Stimulated activated CD4-positive, alpha-beta T cell treated with anti-CD3 and anti-CD28 coated beads, Interleukin-1b, Interleukin-23, amount 100 ng/mL, for 48 hours (primary cell): ENCODE measurements around the gene TENM4.

Experiments used
- DNase-seq: peaks from one replicate; pipeline ENCODE4 v3.0.0-alpha.2; 2020

TENM4 gene

GRCh38 chr11:78823588-78823987 is 617.2 kb downstream of the TENM4 start:
- DNase-seq: no peak

- DNase-seq: no peak
Measured at GRCh38 chr11:78822931-78823423, 617.9 kb downstream of the TENM4 start.

GRCh38 chr11:78821371-78822306 is 619.2 kb downstream of the TENM4 start:
- DNase-seq: no peak

- DNase-seq: no peak
Measured at GRCh38 chr11:78820741-78821140, 620.1 kb downstream of the TENM4 start.

GRCh38 chr11:78818201-78818600 is 622.6 kb downstream of the TENM4 start:
- no peak for DNase-seq

GRCh38 chr11:78815831-78816230 is 625.0 kb downstream of the TENM4 start:
- no peak for DNase-seq

- no peak for DNase-seq
Measured at GRCh38 chr11:78812513-78813293, 628.1 kb downstream of the TENM4 start.

GRCh38 chr11:78810559-78811009 is 630.2 kb downstream of the TENM4 start:
- DNase-seq: no peak

GRCh38 chr11:78809931-78810541 is 630.8 kb downstream of the TENM4 start:
- DNase-seq: no peak

- no peak for DNase-seq
Measured at GRCh38 chr11:78808923-78809322, 631.9 kb downstream of the TENM4 start.

- no peak for DNase-seq
Measured at GRCh38 chr11:78807351-78807750, 633.5 kb downstream of the TENM4 start.

- no peak for DNase-seq
Measured at GRCh38 chr11:78806214-78807004, 634.4 kb downstream of the TENM4 start.

GRCh38 chr11:78804991-78805390 is 635.8 kb downstream of the TENM4 start:
- DNase-seq: no peak

- no peak for DNase-seq
Measured at GRCh38 chr11:78803995-78804394, 636.8 kb downstream of the TENM4 start.

- no peak for DNase-seq
Measured at GRCh38 chr11:78802058-78802761, 638.6 kb downstream of the TENM4 start.

- DNase-seq: no peak
Measured at GRCh38 chr11:78801161-78801884, 639.5 kb downstream of the TENM4 start.

- no peak for DNase-seq
Measured at GRCh38 chr11:78800756-78801155, 640.1 kb downstream of the TENM4 start.

- no peak for DNase-seq
Measured at GRCh38 chr11:78800096-78800690, 640.6 kb downstream of the TENM4 start.

GRCh38 chr11:78798663-78799062 is 642.2 kb downstream of the TENM4 start:
- peak; percentile 29 for DNase-seq

GRCh38 chr11:78797559-78797958 is 643.3 kb downstream of the TENM4 start:
- no peak for DNase-seq

GRCh38 chr11:78796956-78797355 is 643.9 kb downstream of the TENM4 start:
- no peak for DNase-seq
